K562 (cell line): ENCODE results near the gene ACTN3. TPM values are rescaled to one million over a fixed set of nuclear protein-coding genes. Genes with fewer than 3 reads are reported as not detected.

Experiments used
- CC2D1A ChIP-seq: fragments of 450-650 bp; IDR thresholded peaks from 2 replicates; pipeline ENCODE4 v1.6.1; 2017; ENCODE audit warnings: mild to moderate bottlenecking
- DPF2 ChIP-seq: fragments of 450-650 bp; IDR thresholded peaks from 2 replicates; pipeline ENCODE4 v1.6.1; 2016
- PCBP1 ChIP-seq: fragments of 200-400 bp; formaldehyde crosslinking; IDR thresholded peaks from 2 replicates; pipeline ENCODE4 v1.6.1; 2018; ENCODE audit warnings: mild to moderate bottlenecking, low read depth, low read length; ENCODE audit not compliant: poor library complexity, severe bottlenecking
- TFAP4 ChIP-seq: sonication (generic); formaldehyde crosslinking; IDR thresholded peaks from 2 replicates; pipeline ENCODE4 v1.8.0; 2022; ENCODE audit warnings: missing genetic modification reagents, mild to moderate bottlenecking, moderate library complexity, borderline replicate concordance
- polyA plus RNA-seq, 8 experiments: library from polyadenylated mRNA; depleted of rRNA in 4 of 8; stranded (reverse) in 5 of 8; unstranded in 3 of 8; fragments of >200 nt; fragmentation: Nextera tagmentation in 2 of 8; fragmentation: Illumina TruSeq in 1 of 8; extraction: Ambion mirVana in 2 of 8; extraction: Trizol in 1 of 8; gene quantifications; 2 replicates each; pipeline versions ENCODE4 v1.2.1 to v1.2.3, GENCODE V29; 2011 to 2014; ENCODE audit warnings: inconsistent platforms in 1 of 8, missing spikeins in 1 of 8
- total RNA-seq, 7 experiments: library from RNA; depleted of rRNA in 6 of 7; stranded (reverse); fragments of >200 nt in 6 of 7; fragmentation: Illumina TruSeq in 2 of 7; extraction: Trizol in 2 of 7; gene quantifications; 2 replicates each; pipeline versions ENCODE4 v1.2.1 to v1.2.3, GENCODE V29; 2011 to 2021; ENCODE audit warnings: low replicate concordance in 1 of 7
- TF ChIP-seq, protein P1 (sequence below): fragments of 200-400 bp; formaldehyde crosslinking; IDR thresholded peaks from 2 replicates; pipeline ENCODE4 v1.6.1; 2017; ENCODE audit warnings: mild to moderate bottlenecking, low read depth, low read length, moderate library complexity
- TF ChIP-seq, protein P2 (sequence below): fragments of 450-650 bp; formaldehyde crosslinking; IDR thresholded peaks from 2 replicates; pipeline ENCODE4 v1.4.0; 2020; ENCODE audit warnings: mild to moderate bottlenecking, moderate library complexity
- TF ChIP-seq, protein P3 (sequence below), 3 experiments: fragments of 200-800 bp in 1 of 3; sonication (Bioruptor generic) in 1 of 3; sonication (generic) in 1 of 3; formaldehyde crosslinking in 1 of 3; IDR thresholded peaks; 2 replicates each; pipeline versions ENCODE4 v1.6.1 to v1.8.0; 2016 to 2022; ENCODE audit warnings: mild to moderate bottlenecking in 2 of 3, missing compliant biosample characterization in 2 of 3, missing genetic modification characterization in 2 of 3, missing genetic modification reagents in 1 of 3
- TF ChIP-seq, protein P4 (sequence below): fragments of 450-650 bp; IDR thresholded peaks from 2 replicates; pipeline ENCODE4 v1.6.1; 2016; ENCODE audit warnings: low read depth

The ACTN3 gene
- total and polyA plus RNA-seq, 9 of the 15 experiments (the other 6 are each of a cell fraction or from before 2014, with no cell fraction given) = not detected

GRCh38 chr11:66595245-66595904, 48.7 kb downstream of the ACTN3 start (continued):
- TF ChIP-seq, protein P1, sequence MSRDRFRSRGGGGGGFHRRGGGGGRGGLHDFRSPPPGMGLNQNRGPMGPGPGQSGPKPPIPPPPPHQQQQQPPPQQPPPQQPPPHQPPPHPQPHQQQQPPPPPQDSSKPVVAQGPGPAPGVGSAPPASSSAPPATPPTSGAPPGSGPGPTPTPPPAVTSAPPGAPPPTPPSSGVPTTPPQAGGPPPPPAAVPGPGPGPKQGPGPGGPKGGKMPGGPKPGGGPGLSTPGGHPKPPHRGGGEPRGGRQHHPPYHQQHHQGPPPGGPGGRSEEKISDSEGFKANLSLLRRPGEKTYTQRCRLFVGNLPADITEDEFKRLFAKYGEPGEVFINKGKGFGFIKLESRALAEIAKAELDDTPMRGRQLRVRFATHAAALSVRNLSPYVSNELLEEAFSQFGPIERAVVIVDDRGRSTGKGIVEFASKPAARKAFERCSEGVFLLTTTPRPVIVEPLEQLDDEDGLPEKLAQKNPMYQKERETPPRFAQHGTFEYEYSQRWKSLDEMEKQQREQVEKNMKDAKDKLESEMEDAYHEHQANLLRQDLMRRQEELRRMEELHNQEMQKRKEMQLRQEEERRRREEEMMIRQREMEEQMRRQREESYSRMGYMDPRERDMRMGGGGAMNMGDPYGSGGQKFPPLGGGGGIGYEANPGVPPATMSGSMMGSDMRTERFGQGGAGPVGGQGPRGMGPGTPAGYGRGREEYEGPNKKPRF = no peak
- no peak for TF ChIP-seq PCBP1
- no peak for TF ChIP-seq CC2D1A
- 0 out of 2 replicates have a peak, but pooled peaks have one; percentile 12 for TF ChIP-seq DPF2
- TF ChIP-seq, protein P2, sequence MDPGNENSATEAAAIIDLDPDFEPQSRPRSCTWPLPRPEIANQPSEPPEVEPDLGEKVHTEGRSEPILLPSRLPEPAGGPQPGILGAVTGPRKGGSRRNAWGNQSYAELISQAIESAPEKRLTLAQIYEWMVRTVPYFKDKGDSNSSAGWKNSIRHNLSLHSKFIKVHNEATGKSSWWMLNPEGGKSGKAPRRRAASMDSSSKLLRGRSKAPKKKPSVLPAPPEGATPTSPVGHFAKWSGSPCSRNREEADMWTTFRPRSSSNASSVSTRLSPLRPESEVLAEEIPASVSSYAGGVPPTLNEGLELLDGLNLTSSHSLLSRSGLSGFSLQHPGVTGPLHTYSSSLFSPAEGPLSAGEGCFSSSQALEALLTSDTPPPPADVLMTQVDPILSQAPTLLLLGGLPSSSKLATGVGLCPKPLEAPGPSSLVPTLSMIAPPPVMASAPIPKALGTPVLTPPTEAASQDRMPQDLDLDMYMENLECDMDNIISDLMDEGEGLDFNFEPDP = no peak
- TF ChIP-seq TFAP4 (CRISPR knock-in tag) = peak; percentile 78
- TF ChIP-seq, protein P3, sequence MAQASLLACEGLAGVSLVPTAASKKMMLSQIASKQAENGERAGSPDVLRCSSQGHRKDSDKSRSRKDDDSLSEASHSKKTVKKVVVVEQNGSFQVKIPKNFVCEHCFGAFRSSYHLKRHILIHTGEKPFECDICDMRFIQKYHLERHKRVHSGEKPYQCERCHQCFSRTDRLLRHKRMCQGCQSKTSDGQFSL (CRISPR knock-in tag; IDR thresholded peaks at IDR 0.05) = no peak
- TF ChIP-seq, protein P3 (tag; IDR thresholded peaks at IDR 0.05) = no peak
- TF ChIP-seq, protein P4, sequence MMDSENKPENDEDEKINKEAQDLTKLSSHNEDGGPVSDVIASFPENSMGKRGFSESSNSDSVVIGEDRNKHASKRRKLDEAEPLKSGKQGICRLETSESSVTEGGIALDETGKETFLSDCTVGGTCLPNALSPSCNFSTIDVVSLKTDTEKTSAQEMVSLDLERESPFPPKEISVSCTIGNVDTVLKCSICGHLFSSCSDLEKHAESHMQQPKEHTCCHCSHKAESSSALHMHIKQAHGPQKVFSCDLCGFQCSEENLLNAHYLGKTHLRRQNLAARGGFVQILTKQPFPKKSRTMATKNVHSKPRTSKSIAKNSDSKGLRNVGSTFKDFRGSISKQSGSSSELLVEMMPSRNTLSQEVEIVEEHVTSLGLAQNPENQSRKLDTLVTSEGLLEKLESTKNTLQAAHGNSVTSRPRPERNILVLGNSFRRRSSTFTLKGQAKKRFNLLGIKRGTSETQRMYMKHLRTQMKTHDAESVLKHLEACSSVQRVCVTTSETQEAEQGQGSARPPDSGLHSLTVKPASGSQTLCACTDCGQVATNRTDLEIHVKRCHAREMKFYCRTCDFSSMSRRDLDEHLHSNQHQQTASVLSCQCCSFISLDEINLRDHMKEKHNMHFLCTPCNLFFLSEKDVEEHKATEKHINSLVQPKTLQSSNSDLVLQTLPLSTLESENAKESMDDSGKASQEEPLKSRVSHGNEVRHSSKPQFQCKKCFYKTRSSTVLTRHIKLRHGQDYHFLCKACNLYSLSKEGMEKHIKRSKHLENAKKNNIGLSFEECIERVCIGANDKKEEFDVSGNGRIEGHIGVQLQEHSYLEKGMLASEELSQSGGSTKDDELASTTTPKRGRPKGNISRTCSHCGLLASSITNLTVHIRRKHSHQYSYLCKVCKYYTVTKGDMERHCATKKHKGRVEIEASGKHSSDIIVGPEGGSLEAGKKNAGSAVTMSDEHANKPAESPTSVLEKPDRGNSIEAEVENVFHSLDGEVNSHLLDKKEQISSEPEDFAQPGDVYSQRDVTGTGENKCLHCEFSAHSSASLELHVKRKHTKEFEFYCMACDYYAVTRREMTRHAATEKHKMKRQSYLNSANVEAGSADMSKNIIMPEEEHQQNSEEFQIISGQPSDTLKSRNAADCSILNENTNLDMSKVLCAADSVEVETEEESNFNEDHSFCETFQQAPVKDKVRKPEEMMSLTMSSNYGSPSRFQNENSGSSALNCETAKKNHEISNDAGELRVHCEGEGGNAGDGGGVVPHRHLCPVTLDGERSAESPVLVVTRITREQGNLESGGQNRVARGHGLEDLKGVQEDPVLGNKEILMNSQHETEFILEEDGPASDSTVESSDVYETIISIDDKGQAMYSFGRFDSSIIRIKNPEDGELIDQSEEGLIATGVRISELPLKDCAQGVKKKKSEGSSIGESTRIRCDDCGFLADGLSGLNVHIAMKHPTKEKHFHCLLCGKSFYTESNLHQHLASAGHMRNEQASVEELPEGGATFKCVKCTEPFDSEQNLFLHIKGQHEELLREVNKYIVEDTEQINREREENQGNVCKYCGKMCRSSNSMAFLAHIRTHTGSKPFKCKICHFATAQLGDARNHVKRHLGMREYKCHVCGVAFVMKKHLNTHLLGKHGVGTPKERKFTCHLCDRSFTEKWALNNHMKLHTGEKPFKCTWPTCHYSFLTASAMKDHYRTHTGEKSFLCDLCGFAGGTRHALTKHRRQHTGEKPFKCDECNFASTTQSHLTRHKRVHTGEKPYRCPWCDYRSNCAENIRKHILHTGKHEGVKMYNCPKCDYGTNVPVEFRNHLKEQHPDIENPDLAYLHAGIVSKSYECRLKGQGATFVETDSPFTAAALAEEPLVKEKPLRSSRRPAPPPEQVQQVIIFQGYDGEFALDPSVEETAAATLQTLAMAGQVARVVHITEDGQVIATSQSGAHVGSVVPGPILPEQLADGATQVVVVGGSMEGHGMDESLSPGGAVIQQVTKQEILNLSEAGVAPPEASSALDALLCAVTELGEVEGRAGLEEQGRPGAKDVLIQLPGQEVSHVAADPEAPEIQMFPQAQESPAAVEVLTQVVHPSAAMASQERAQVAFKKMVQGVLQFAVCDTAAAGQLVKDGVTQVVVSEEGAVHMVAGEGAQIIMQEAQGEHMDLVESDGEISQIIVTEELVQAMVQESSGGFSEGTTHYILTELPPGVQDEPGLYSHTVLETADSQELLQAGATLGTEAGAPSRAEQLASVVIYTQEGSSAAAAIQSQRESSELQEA = no peak
